ENCODE measurements around the gene CDNF. TPM values are rescaled to one million over a fixed set of nuclear protein-coding genes. Genes with fewer than 3 reads are reported as not detected.

The CDNF gene
- total and polyA plus RNA-seq, 3 donors from 2014 or later, result 10.0 to 46.7 (median 14.1) TPM

DNA sequence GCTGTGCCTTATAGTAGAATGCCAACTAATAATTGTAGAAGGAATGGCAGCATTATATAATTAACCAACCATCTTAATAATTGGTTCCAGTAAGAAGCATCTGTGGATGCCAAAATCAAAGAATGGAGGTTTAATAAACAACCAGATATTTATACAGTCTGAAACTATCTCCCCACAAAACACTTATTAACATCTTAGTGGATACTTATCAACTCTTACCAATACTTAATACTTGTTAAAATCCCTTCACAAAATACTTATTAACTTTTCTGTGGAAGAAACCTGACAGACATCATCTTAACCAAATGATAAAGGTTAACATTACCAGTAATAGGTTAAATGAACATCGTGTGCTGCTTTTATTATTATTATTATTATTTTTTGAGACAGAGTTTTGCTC is 34.0 kb downstream of the CDNF start:
- TF ChIP-seq, protein P1, sequence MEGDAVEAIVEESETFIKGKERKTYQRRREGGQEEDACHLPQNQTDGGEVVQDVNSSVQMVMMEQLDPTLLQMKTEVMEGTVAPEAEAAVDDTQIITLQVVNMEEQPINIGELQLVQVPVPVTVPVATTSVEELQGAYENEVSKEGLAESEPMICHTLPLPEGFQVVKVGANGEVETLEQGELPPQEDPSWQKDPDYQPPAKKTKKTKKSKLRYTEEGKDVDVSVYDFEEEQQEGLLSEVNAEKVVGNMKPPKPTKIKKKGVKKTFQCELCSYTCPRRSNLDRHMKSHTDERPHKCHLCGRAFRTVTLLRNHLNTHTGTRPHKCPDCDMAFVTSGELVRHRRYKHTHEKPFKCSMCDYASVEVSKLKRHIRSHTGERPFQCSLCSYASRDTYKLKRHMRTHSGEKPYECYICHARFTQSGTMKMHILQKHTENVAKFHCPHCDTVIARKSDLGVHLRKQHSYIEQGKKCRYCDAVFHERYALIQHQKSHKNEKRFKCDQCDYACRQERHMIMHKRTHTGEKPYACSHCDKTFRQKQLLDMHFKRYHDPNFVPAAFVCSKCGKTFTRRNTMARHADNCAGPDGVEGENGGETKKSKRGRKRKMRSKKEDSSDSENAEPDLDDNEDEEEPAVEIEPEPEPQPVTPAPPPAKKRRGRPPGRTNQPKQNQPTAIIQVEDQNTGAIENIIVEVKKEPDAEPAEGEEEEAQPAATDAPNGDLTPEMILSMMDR (IDR thresholded peaks at IDR 0.05), result no peak
- TF ChIP-seq POLR2A (IDR thresholded peaks at IDR 0.05), result no peak
- Histone ChIP-seq H3K4me3 (no peak overlapping the region), H3K27ac (no peak overlapping the region), H3K27me3 (no peaks in the 10 kb centered on the region), H3K36me3 (ENCODE audit: low read depth, missing control alignments) (no peaks in the 10 kb centered on the region), H3K4me1 (no peaks in the 10 kb centered on the region), H3K9me3 (no peaks in the 10 kb centered on the region)
- intact Hi-C loops (cut with DNase I; ENCODE audit: low total_unique reads), result no loop called here
- DNase-seq, result no peak
- WGBS, 2 donors, result 44 to 72% methylated on average over 1 of the region's 1 CpG

DNA sequence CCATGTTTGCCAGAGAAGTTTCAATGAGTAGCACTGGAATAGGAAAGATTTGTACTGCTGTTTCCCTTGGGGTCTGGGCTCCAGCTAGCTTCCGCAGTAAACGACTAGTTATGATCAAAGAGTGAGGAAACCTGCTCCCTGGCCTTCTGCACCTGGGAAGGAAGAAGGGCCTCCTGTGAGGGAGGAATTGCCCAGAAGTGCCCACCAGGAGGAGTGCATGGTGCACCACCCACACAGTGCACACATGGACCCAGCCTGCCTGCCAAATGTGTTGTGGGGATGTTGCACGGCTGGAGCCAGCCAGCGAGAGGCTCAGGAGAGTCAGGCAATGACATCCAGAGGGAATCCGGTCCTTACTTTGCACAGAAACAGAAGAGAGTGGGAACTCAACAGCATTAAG is 36.1 kb downstream of the CDNF start:
- Histone ChIP-seq H3K36me3 (ENCODE audit: low read depth, missing control alignments) (no peaks in the 10 kb centered on the region), H3K9me3 (no peaks in the 10 kb centered on the region), H3K4me3 (no peak overlapping the region), H3K27ac (no peak overlapping the region), H3K27me3 (no peaks in the 10 kb centered on the region), H3K4me1 (no peaks in the 10 kb centered on the region)
- intact Hi-C loops (cut with DNase I; ENCODE audit: low total_unique reads), result no loop called here
- TF ChIP-seq POLR2A (IDR thresholded peaks at IDR 0.05), result no peak
- TF ChIP-seq, protein P1 (IDR thresholded peaks at IDR 0.05), result no peak
- no peak for DNase-seq
- WGBS, 2 donors, result 46 to 56% methylated on average over 5 of the region's 5 CpGs

DNA sequence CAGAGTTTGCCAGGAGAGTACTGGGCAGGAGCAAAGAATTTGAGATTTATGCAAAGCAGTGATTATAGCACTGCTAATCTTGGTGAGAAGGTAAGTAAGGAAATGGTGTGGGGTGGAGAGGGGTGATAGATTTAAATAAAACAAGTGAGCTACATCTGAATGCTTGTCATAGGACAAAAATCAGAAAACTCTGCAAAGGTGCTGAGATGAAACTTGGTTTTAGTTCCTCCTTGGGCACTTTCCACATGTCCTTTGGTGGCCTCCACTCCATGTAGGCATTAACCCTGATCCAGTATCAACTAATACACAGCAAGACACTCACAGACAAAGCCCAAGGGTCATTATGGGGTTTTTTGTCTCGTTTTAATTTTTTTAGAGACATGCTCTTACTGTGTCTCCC is 37.4 kb downstream of the CDNF start:
- no peaks in the 10 kb centered on the region for H3K9me3 ChIP-seq
- H3K27ac ChIP-seq, result no peak overlapping the region
- WGBS, 2 donors, result 55 to 79% methylated on average over 1 of the region's 1 CpG
- DNase-seq, result no peak
- TF ChIP-seq, protein P1 (IDR thresholded peaks at IDR 0.05), result no peak
- no peak for TF ChIP-seq POLR2A (IDR thresholded peaks at IDR 0.05)
- intact Hi-C loops (cut with DNase I; ENCODE audit: low total_unique reads), result no loop called here
- H3K27me3 ChIP-seq, result no peaks in the 10 kb centered on the region
- no peaks in the 10 kb centered on the region for H3K36me3 ChIP-seq (ENCODE audit: low read depth, missing control alignments)
- no peak overlapping the region for H3K4me3 ChIP-seq
- no peaks in the 10 kb centered on the region for H3K4me1 ChIP-seq

DNA sequence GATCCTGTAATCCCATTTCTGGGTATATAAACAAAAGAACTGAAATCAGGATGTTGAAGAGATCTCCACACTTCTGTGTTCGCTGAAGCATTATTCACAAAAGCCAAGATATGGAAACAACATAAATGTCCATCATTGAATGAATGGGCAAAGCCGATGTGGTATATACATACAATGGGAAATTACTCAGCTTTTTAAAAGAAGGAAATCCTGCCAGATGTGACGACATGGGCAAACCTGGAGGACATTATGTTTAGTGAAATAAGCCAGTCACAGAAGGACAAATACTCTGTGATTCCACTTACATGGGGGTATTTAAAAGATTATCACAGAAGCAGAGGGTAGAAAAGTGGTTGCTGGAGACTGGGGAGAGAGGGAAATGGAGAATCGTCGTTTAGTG is 39.2 kb downstream of the CDNF start:
- Histone ChIP-seq H3K27me3 (no peaks in the 10 kb centered on the region), H3K27ac (no peak overlapping the region), H3K9me3 (no peaks in the 10 kb centered on the region), H3K4me3 (no peak overlapping the region), H3K4me1 (no peaks in the 10 kb centered on the region), H3K36me3 (ENCODE audit: low read depth, missing control alignments) (no peaks in the 10 kb centered on the region)
- intact Hi-C loops (cut with DNase I; ENCODE audit: low total_unique reads), result no loop called here
- WGBS, 2 donors, result 47 to 51% methylated on average over 5 of the region's 5 CpGs
- TF ChIP-seq, protein P1 (IDR thresholded peaks at IDR 0.05), result no peak
- TF ChIP-seq POLR2A (IDR thresholded peaks at IDR 0.05), result no peak
- no peak for DNase-seq

DNA sequence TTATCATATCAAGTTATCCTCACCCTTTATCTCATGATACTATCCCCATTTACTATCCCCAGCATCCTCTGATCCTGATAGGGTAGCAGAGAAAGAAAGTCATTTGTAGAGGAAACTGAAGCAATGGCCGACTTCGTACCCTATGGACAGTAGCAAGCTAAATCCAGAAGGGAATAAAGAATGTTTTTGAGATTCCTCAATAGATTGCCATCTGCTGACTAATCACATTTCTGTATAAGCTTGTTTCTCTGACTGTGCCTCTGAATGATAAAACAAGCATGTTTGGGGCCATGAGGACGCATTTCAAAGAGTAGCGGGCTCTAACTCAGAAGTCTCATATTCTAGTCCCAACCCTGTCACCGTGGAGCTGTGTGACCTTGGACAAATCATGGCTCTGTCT is 49.9 kb downstream of the CDNF start:
- intact Hi-C loops (cut with DNase I; ENCODE audit: low total_unique reads), result no loop called here
- no peaks in the 10 kb centered on the region for H3K9me3 ChIP-seq
- WGBS, 2 donors, result 89 to 93% methylated on average over 5 of the region's 5 CpGs
- no peak overlapping the region for H3K4me3 ChIP-seq
- no peak for DNase-seq
- H3K27me3 ChIP-seq, result no peaks in the 10 kb centered on the region
- H3K36me3 ChIP-seq (ENCODE audit: low read depth, missing control alignments), result no peaks in the 10 kb centered on the region
- H3K4me1 ChIP-seq, result no peaks in the 10 kb centered on the region
- no peak for TF ChIP-seq POLR2A (IDR thresholded peaks at IDR 0.05)
- TF ChIP-seq, protein P1 (IDR thresholded peaks at IDR 0.05), result no peak
- no peak overlapping the region for H3K27ac ChIP-seq
